ENCODE results near the gene UNC45B.

GRCh38 chr17:35183332-35183731, 35.7 kb downstream of the UNC45B start:
- TF ChIP-seq CTCF (IDR thresholded peaks at IDR 0.05): no peak
- no peak for TF ChIP-seq EZH2 (IDR thresholded peaks at IDR 0.05; ENCODE audit: borderline replicate concordance, insufficient read depth, low read depth, low read length, poor library complexity, severe bottlenecking)

Data from B cell (primary cell).